ENCODE data around the gene TEX36. TPM values are rescaled to one million over a fixed set of nuclear protein-coding genes. Genes with fewer than 3 reads are reported as not detected.
"Not testable (repeated sequence)": the region's sequence is repeated elsewhere in the genome, so short reads cannot be mapped to it uniquely, and the experiment has no call there.

TEX36 gene
- total RNA-seq, 1 donor from 2014 or later: not detected

DNA sequence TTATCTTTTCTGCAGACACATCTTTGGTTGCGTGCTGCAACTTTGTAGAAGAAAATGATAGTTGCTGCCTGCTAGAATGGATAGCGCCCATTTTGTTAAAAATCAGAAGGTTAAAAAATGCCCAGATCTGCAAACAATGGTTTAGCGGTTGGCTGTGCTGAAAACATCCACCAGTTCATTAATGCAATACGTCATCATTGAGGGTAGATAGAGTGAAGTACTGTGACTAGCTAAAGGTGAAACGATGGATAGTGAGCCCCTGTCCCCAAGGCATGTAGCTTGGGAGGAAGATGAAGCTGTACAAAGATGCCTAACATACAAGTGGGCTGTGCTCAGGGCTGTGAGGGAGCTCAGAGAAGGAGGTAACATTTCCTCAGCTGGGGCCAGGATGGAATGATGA lies 48.4 kb downstream of the TEX36 start:
- ATAC-seq: no peak
- no peak for DNase-seq (ENCODE audit: low spot score)

DNA sequence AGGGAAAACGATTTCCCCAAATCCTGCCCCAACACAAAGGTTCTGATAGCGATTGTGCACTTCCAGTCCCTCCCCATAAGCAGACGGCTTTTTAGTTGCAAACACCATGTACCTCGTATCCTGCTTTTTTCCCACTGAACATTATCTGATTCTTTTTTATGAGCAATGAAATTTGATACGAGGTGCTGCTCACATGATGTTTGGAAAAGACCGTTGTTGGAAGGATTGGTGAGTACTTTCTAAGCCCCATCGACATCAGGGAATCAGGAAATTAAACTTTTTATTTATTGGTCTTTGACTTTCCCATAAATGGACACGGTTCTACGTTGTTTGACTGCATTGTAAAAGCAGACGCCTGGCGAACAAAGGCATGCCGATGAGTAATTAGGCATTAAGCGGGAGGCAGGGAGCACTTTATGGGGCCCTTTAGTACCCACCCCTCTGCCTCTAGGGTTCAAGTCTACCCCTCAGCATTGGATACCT lies 49.4 kb downstream of the TEX36 start:
- DNase-seq (ENCODE audit: low spot score) (no peak), ATAC-seq (no peak)

DNA sequence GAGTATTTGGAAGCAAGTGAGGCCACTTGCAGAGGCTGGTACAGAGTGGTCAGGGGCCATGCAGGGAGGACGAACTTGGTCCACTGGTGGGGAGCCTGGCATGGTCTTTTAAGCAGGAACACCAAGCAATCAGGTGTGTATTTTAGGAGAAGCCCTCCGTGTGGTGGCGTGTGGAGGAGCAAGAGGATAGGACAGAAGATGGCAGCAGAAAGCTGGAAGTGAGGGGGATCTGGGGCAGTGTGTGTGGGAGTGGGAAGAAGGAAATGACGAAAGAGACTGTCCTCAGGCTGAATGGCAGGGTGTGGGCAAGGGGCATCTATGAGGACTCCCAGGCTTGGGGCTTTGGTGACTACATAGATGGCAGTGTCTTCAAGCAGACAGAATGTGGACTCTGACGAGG lies 51.2 kb downstream of the TEX36 start:
- ATAC-seq: no peak
- DNase-seq (ENCODE audit: low spot score): no peak

DNA sequence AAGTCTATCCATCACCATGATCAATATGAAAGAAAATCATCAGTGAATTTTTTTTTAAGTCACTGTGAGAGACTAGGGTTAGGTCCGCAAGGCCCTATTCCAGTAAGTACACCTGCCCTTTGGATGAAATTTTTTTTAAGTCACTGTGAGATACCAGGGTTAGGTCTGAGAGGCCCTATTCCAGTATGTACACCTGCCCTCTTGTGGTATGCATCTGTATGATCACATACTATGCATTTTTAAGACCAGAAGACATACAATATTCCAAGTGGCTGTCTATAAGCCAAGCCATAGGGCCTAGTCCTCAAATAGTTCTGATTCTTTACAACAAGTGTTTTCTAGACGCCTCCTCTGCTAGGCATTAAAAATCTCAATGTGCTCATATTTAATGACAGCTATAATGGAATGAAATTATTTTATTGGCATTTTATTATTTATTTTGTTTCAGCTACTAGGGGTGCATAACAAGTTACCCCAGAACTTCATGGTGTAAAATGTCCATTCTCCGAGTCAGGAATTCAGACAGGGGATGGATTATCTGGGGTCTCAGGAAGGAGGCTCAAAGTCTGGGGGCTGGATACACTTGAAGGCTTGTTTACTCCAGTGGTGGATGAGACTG lies 53.1 kb downstream of the TEX36 start:
- DNase-seq (ENCODE audit: low spot score) (no peak), ATAC-seq (no peak)

DNA sequence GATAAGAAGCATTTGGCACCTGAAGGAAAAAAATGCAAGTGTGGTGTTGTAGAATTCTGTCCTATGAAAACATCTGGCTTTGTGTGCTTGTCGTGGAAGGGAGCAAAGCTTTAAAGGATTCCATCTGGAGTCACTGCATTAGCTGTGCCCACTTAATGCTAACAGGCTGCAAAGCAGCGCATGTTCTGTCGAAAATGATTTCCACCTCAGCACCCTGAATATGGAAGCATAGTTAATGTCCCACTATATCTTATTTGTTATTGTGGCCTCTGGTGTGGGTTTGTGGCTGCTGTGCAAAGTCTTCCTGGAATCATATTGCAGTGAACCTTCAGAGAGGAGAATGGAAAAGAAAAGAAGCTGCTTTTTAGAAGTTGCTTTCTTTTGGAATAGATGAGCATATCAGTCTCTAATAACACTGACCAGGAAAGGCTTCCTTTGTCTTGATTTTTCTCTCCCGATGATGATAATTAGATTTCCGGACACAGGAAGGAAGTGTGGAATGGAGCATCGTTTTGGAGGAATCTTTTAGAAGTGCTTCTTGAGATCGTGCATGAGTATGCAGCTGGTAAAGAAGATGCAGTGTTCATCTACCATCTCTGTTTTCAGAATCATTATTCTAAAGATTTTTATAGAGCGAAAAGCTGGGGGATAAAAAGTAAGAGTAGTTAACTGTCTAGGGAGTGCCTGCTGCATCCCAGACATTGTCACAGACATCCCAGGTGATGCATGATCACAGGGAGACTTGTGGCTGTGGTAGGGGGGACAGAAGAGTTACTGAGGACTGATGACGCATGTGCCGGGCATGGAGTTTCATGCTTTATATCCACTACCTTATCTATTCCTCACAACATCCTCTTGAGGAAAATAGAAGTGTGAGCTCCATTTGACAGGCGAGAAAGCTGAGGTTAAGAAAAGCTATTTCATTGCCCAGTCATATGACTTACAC lies 54.6 kb downstream of the TEX36 start:
- DNase-seq (ENCODE audit: low spot score) (no peak), ATAC-seq (no peak)

DNA sequence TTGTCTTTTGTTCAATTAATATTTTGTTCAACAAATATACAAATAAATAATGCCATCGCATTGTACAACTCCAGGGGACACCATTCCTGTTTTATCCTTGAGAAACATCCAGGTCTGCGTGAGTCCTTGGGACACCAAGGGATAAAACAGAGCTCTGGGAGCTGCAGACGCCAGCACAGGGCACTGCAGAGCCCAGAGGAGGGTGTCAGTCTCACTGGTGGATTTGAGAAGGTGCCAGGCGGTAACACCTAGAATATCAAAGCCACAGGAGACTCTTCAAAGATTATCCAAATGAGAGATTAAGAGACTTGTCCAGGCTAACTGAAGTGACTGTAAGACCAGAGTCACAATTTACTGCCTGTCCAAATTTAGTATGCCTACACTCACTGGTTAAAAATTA lies 55.3 kb downstream of the TEX36 start:
- ATAC-seq: no peak

DNA sequence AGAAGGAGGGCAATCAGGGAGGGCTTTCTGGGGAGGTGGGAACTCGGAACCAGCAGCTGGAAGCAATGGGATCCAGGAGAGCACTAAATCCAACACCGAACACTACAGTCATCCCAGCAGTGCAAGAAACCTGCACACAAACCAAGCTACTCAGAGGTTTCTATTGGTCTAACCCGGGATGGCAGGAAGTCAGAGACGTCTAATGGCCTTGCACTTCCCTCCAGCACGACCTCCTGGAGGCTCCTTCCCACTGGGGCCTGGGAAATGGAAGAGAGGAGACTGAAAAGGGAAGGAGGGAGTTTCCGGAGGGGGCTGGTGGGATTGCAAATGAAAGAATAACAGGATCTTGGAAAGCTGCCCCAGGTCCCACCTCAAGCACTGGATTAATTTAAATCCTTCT lies 56.3 kb downstream of the TEX36 start:
- no peak for ATAC-seq
- no peak for DNase-seq (ENCODE audit: low spot score)

More for the DNA sequence above, 55.3 kb downstream of the TEX36 start:
- DNase-seq (ENCODE audit: low spot score): no peak

DNA sequence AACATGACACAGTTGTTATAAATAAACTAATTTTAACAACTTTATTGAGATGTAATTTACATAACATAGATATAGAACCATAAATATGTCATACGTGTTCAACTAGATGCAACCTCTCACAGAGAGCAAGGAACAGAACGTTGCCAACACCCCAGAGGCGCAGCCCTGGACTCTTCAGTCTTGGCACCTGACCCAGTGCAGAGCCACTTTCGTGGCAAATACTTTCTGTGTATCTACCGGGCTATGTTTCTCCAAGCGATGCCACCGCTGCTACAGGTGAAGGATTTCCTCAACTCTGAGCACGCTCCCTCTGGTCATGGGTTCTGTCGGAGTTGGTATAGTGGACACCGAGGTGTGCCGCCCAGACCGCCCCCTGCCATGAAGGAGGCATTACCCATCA lies 57.4 kb downstream of the TEX36 start:
- DNase-seq (ENCODE audit: low spot score) (no peak), ATAC-seq (no peak)

DNA sequence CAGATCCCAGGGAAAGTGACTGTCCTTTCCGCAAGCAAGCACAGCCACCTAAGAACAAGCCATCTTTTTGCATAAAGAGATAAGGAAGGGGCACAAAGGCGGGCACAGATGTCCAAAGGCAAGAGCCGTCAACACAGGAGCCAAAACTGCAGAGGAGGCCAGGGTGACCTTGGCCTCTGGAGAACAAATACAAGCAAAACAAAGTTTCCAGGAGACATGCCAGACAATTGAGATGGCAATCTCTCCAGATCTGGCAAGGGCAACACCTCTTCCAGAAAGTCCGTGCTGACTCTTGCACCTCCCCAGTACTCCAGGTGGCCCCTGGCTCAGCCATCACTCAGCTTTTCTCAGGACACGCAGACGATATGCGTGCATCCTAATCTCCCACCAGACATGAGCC lies 58.2 kb downstream of the TEX36 start:
- ATAC-seq: no peak
- DNase-seq (ENCODE audit: low spot score): no peak

DNA sequence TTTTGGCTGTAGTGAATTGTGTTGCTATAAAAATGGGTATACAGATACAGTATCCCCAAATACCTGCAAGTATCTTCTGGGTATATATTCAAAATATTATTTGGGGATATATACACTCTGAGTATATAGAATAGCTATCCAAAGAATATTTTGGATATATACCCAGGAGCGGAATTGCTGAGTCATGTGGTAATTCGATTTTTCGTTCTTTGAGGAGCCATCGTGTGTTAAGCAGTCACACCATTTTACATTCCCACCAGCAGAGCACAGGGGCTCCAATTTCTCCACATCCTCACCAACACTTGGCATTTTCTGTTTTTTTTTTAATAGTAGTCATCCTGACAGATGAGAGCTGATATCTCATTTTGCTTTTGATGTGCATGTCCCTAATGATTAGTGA lies 61.9 kb downstream of the TEX36 start:
- ATAC-seq (no peak), DNase-seq (ENCODE audit: low spot score) (no peak)

DNA sequence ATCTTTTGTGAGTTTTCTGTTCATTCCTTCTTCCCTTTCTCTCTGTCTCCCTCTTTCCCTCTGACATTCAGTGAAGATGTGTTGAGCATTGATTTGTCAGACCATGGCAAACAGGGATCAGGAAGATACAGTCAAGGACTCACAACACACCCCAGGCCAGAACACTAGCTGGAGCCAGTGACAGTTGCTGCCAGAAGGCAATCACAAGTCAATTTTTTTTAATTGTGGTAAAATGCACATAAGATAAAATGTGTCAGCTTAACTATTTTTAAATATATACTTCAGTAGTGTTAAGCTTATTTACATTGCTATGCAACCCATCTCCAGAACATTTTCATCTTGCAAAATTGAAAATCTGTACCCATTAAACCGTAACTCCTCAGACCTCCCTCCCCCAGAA lies 62.6 kb downstream of the TEX36 start:
- no peak for DNase-seq (ENCODE audit: low spot score)
- no peak for ATAC-seq

DNA sequence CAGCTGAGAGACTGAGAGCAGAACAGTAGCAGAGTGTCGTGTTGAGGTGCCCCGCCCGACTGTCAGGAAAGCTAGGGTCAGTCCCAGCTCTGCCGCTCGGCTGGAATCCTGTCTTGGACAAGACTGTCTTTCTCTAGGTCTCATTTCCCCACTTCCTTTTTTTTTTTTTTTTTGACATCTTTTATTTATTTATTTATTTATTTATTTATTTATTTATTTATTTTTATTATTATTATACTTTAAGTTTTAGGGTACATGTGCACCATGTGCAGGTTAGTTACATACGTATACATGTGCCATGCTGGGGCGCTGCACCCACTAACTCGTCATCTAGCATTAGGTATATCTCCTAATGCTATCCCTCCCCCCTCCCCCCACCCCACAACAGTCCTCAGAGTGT lies 69.9 kb downstream of the TEX36 start:
- ATAC-seq; DNase-seq (ENCODE audit: low spot score): not testable (repeated sequence)

DNA sequence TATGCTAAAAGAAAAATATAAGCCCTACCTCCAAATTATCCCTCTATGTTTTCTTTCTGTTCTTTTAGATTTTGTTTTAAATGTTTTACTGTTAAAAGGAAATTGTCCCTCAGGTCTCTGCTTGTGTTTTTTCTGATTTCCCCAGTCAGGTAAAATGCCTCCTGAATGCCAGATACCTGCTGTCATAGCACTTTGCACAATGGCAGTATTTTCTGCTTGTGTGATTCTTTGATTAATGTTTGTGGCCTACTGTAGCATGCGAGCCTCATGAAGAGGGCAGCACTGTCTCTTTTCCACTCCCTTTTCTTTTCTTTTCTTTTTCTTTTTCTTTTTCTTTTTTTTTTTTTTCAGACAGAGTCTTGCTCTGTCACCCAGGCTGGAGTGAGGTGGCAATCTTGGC lies 71.2 kb downstream of the TEX36 start:
- DNase-seq (ENCODE audit: low spot score) (no peak), ATAC-seq (no peak)

DNA sequence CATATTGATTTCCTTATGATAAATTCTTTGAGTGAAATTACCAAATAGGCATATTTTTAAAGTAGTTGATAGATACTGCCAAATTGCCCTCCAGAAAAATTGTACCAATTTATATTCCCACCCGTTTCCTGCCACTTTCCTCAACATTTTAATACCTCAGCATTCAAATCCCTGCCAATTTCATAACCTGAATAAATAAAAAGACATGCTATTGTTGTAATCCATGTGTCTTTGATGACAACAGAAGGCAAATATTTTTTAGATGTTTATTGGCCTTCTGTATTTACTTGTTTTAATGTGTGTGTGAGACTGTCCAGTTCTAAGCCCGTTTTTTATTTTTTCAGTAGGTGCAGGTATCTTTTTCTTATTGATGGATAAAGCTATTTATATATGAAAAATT lies 71.7 kb downstream of the TEX36 start:
- DNase-seq (ENCODE audit: low spot score) (no peak), ATAC-seq (no peak)

DNA sequence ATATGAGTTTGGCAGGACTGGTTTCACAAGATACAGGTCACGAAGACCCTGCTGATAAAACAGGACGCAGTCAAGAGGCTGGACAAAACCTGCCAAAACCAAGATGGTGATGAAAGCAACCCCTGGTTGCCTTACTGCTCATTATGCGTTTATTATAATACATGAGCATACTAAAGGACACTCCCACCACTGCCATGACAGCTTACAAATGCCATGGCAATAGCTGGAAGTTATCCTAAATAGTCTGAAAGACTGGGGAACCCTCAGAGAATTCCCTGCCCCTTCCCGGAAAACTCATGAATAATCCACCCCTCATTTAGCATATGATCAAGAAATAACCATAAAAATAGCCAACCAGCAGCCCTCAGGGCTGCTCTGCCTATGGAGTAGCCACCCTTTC lies 73.1 kb downstream of the TEX36 start:
- DNase-seq (ENCODE audit: low spot score) (no peak), ATAC-seq (no peak)

DNA sequence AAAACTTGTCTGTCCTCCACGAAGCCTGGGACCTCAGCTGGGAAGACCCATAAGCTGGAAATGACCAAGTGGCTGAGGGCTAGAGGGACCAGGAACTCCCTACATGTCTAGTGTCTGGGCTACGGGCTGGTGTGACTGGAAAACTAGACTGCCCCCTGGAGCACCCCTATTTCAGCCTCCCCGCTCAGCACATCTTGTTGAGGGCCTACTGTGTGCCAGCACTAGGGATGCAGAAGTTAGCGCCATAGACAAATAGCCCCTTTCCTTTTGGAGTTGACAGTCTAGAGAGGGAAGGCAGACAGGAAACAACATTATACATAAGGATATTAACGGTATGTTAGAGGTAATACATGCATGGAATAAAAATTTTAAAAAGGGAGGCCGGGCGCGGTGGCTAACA lies 74.5 kb downstream of the TEX36 start:
- no peak for DNase-seq (ENCODE audit: low spot score)
- no peak for ATAC-seq

DNA sequence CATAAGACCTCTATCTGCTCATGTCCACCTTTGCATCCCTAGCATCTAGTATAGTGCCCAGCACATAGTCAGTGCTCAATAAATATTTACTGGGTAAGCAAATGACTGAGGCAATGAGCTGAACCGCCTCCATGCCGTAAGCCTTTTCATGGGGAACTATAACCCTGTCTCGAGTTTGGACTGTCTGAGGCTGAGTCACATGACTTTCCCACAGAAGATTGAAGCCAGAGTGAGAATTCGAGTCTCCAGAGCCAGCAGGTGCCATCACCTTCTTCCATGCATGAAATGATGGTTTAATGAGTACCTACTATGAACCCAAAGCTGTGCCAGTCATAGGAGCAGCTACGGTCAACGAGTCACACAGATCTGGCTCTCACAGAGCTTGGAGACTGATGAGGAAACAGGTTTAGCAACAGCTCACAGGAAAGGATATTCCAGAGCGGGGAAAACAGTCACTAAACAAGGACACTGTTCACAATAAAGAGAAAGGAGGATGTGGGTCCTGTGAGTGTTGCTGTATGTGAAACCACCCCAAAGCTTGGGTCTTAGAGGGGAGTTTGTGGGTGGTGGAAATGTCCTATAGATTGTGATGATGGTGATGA lies 75.2 kb downstream of the TEX36 start:
- DNase-seq (ENCODE audit: low spot score) (no peak), ATAC-seq (no peak)

DNA sequence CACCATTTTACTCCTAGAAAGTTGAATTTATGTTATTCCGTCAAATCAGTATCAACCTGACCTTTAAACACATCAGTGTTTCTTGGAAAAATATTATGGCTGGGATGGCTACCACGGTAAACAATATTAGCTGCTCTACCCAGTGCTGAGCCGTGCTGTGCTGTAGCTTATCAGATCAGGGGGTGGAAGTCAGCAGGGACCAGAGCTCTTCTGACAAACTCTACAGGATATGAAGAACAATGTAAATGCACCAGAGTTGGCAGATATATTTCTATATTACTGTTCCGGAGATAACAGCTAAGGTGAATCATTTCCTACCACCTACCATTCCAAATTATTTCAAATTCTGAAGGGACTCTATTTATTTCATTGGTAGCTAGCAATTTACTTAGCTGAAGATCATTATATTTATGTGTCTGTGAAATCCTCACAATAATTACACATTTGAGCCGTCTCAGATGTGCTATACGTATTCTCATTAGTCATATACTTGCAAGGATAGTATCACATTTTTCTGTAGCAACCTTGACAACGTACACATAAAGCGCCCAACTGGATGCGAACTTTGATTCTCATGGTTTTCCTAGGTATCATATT lies 76.5 kb downstream of the TEX36 start:
- DNase-seq (ENCODE audit: low spot score): no peak

More for the DNA sequence above, 76.5 kb downstream of the TEX36 start:
- peak; percentile 49 for ATAC-seq

Measured in left lobe of liver (tissue), 2 donors.